Ishikawa (cell line): ENCODE data around the gene RIPK3.

Source experiments
- CEBPB ChIP-seq: IDR thresholded peaks from 2 replicates; pipeline ENCODE4 v1.6.1; 2012
- CREB1 ChIP-seq: IDR thresholded peaks from 2 replicates; pipeline ENCODE4 v1.6.1; 2012; ENCODE audit warnings: low read depth
- EP300 ChIP-seq: IDR thresholded peaks from 2 replicates; pipeline ENCODE4 v1.6.1; 2012; ENCODE audit warnings: borderline replicate concordance
- FOXM1 ChIP-seq: IDR thresholded peaks from 2 replicates; pipeline ENCODE4 v1.6.1; 2012; ENCODE audit warnings: low read depth, borderline replicate concordance
- MAX ChIP-seq: IDR thresholded peaks from 2 replicates; pipeline ENCODE4 v1.6.1; 2012
- NFIC ChIP-seq: IDR thresholded peaks from 2 replicates; pipeline ENCODE4 v1.6.1; 2012
- REST ChIP-seq: IDR thresholded peaks from 2 replicates; pipeline ENCODE4 v1.6.1; 2012; ENCODE audit warnings: low read depth, mild to moderate bottlenecking
- TAF1 ChIP-seq: IDR thresholded peaks from 2 replicates; pipeline ENCODE4 v1.6.1; 2012; ENCODE audit warnings: low read depth, mild to moderate bottlenecking
- TEAD4 ChIP-seq: IDR thresholded peaks from 2 replicates; pipeline ENCODE4 v1.6.1; 2012
- YY1 ChIP-seq: IDR thresholded peaks from 2 replicates; pipeline ENCODE4 v1.6.1; 2012; ENCODE audit warnings: low read depth
- ZBTB7A ChIP-seq: IDR thresholded peaks from 2 replicates; pipeline ENCODE4 v1.6.1; 2012; ENCODE audit warnings: low read depth

GRCh38 chr14:24378981-24379906, 39.5 kb upstream of the RIPK3 start:
- no peak for TF ChIP-seq MAX
- TF ChIP-seq YY1 = no peak
- no peak for TF ChIP-seq REST
- TF ChIP-seq CEBPB = no peak
- TF ChIP-seq ZBTB7A = no peak
- TF ChIP-seq FOXM1 = no peak
- no peak for TF ChIP-seq TAF1
- no peak for TF ChIP-seq EP300
- no peak for TF ChIP-seq NFIC
- no peak for TF ChIP-seq CREB1
- TF ChIP-seq TEAD4 = no peak
